ENCODE results near the gene SORL1.
"Not testable (repeated sequence)": the region's sequence is repeated elsewhere in the genome, so short reads cannot be mapped to it uniquely, and the experiment has no call there.

Gene SORL1

GRCh38 chr11:121478895-121479697 lies 27.0 kb downstream of the SORL1 start:
- no peaks in the 10 kb centered on the region for H3K27me3 ChIP-seq (ENCODE audit: insufficient read depth, low read length, poor library complexity, severe bottlenecking)
- H3K4me3 ChIP-seq (ENCODE audit: low read length, poor library complexity, severe bottlenecking) = no peak overlapping the region
- H3K9me2 ChIP-seq (replicated peaks; ENCODE audit: low read depth, low read length) = no peaks in the 10 kb centered on the region
- no peaks in the 10 kb centered on the region for H4K20me1 ChIP-seq (ENCODE audit: insufficient read depth, low read length, poor library complexity, severe bottlenecking)
- no peaks in the 10 kb centered on the region for H3K9me3 ChIP-seq (ENCODE audit: insufficient read depth, low read depth, low read length)
- TF ChIP-seq EZH2phosphoT487 (IDR thresholded peaks at IDR 0.05; ENCODE audit: borderline replicate concordance) (no peak), CTCF (conservative IDR thresholded peaks at IDR 0.05; ENCODE audit: low read length) (no peak)
- peaks cover 13% of the 10 kb centered on the region for H3F3A ChIP-seq (ENCODE audit: low read depth)
- H3K4me2 ChIP-seq (ENCODE audit: low read depth, low read length, poor library complexity, severe bottlenecking) = no peak overlapping the region
- no peak overlapping the region for H2AFZ ChIP-seq (ENCODE audit: low read length)
- H3K9ac ChIP-seq (ENCODE audit: low read depth, low read length, poor library complexity, severe bottlenecking) = no peak overlapping the region
- peaks cover 25% of the 10 kb centered on the region for H3K4me1 ChIP-seq (ENCODE audit: insufficient read depth, low read length, poor library complexity, severe bottlenecking)
- H3K36me3 ChIP-seq (ENCODE audit: insufficient read depth, low read length) = peaks cover 47% of the 10 kb centered on the region; the same call in 1 of the 2 replicates
- peaks cover 55% of the 10 kb centered on the region for H3K79me2 ChIP-seq (ENCODE audit: insufficient read depth, low read length)

GRCh38 chr11:121479698-121480238 lies 27.7 kb downstream of the SORL1 start:
- Histone ChIP-seq H3K79me2 (ENCODE audit: insufficient read depth, low read length) (peaks cover 57% of the 10 kb centered on the region), H3K27me3 (ENCODE audit: insufficient read depth, low read length, poor library complexity, severe bottlenecking) (no peaks in the 10 kb centered on the region), H3K4me2 (ENCODE audit: low read depth, low read length, poor library complexity, severe bottlenecking) (no peak overlapping the region)

DNA sequence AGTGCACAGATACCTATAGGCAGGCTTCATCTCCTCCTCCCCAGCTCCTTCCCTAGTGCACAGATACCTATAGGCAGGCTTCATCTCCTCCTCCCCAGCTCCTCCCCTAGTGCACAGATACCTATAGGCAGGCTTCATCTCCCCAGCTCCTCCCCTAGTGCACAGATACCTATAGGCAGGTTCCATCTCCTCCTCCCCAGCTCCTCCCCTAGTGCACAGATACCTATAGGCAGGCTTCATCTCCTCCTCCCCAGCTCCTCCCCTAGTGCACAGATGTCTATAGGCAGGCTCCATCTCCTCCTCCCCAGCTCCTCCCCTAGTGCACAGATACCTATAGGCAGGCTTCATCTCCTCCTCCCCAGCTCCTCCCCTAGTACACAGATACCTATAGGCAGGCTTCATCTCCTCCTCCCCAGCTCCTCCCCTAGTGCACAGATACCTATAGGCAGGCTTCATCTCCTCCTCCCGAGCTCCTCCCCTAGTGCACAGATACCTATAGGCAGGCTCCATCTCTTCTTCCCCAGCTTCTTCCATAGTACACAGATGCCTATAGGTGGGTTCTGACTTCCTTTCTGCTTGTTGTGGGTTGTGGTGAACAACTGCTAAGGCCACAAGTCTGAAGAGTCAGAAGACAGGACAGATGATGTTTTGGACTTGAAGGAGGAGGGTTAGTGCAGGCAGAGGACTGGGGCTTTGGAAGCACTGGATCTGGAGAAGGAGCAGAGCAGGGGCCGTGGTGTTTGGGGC lies 29.5 kb downstream of the SORL1 start:
- H2AFZ ChIP-seq (ENCODE audit: low read length); H4K20me1 ChIP-seq (ENCODE audit: insufficient read depth, low read length, poor library complexity, severe bottlenecking); H3K9me2 ChIP-seq (replicated peaks; ENCODE audit: low read depth, low read length); H3K9me3 ChIP-seq (ENCODE audit: insufficient read depth, low read depth, low read length); H3K27me3 ChIP-seq (ENCODE audit: insufficient read depth, low read length, poor library complexity, severe bottlenecking): not testable (repeated sequence)
- peaks cover 13% of the 10 kb centered on the region for H3F3A ChIP-seq (ENCODE audit: low read depth)
- peaks cover 59% of the 10 kb centered on the region for H3K79me2 ChIP-seq (ENCODE audit: insufficient read depth, low read length)
- H3K36me3 ChIP-seq (ENCODE audit: insufficient read depth, low read length) = peaks cover 43% of the 10 kb centered on the region; the same call in 1 of the 2 replicates
- peak overlapping the region; percentile 94 for H3K9ac ChIP-seq (ENCODE audit: low read depth, low read length, poor library complexity, severe bottlenecking)
- peak overlapping the region; percentile 78 for H3K4me3 ChIP-seq (ENCODE audit: low read length, poor library complexity, severe bottlenecking)
- H3K4me1 ChIP-seq (ENCODE audit: insufficient read depth, low read length, poor library complexity, severe bottlenecking) = peaks cover 34% of the 10 kb centered on the region
- H3K4me2 ChIP-seq (ENCODE audit: low read depth, low read length, poor library complexity, severe bottlenecking) = peak overlapping the region; percentile 91

More at GRCh38 chr11:121479698-121480238, 27.7 kb downstream of the SORL1 start:
- Histone ChIP-seq H3K9me3 (ENCODE audit: insufficient read depth, low read depth, low read length) (no peaks in the 10 kb centered on the region), H3K9ac (ENCODE audit: low read depth, low read length, poor library complexity, severe bottlenecking) (no peak overlapping the region), H3K36me3 (ENCODE audit: insufficient read depth, low read length) (peaks cover 41% of the 10 kb centered on the region; the same call in 1 of the 2 replicates), H3F3A (ENCODE audit: low read depth) (peaks cover 13% of the 10 kb centered on the region), H2AFZ (ENCODE audit: low read length) (no peak overlapping the region), H3K4me1 (ENCODE audit: insufficient read depth, low read length, poor library complexity, severe bottlenecking) (peaks cover 32% of the 10 kb centered on the region), H3K4me3 (ENCODE audit: low read length, poor library complexity, severe bottlenecking) (no peak overlapping the region), H4K20me1 (ENCODE audit: insufficient read depth, low read length, poor library complexity, severe bottlenecking) (no peaks in the 10 kb centered on the region), H3K9me2 (replicated peaks; ENCODE audit: low read depth, low read length) (no peaks in the 10 kb centered on the region)
- TF ChIP-seq CTCF (conservative IDR thresholded peaks at IDR 0.05; ENCODE audit: low read length) (no peak), EZH2phosphoT487 (IDR thresholded peaks at IDR 0.05; ENCODE audit: borderline replicate concordance) (no peak)

Measured in Loucy (cell line).